HepG2 (cell line): Measurements from ENCODE around the gene CES2. TPM values are rescaled to one million over a fixed set of nuclear protein-coding genes. Genes with fewer than 3 reads are reported as not detected.

ENCODE experiments used
- ATAC-seq: fragments of 200-7000 bp; cut with Tn5 transposase; 3 replicates; pipeline ENCODE4 v1.9.1; 2020; ENCODE audit warnings: mild to moderate bottlenecking, moderate library complexity
- BruUV-seq: library from RNA; stranded (reverse); fragments of 400-500 nt; replicated peaks from 2 replicates; lab custom pipeline; 2021; lab: Mats Ljungman, UMichigan
- CTCF ChIA-PET: fragments of 300-600 bp; formaldehyde crosslinking; extraction: SDS; loops from one replicate; lab custom pipeline; 2021; ENCODE audit warnings: low total read pairs, inconsistent platforms, low intra/inter-chr PET ratio; lab: Yijun Ruan, JAX
- POLR2A ChIA-PET: fragments of 350-600 bp; sonication (Branson Sonifier 250); formaldehyde crosslinking; loops from one replicate; lab custom pipeline; 2020; ENCODE audit warnings: antibody characterized with exemption, inconsistent platforms; lab: Yijun Ruan, JAX
- DNase-seq: peaks from one replicate; pipeline ENCODE4 v3.0.0-alpha.2; 2015; ENCODE audit warnings: low spot score
- FAIRE-seq: peaks from 3 replicates; lab custom pipeline; 2011; peaks lifted over from hg19 to GRCh38; lab: Jason Lieb, UNC
- H2AFZ ChIP-seq: one replicate; pipeline ENCODE4 v1.6.1; 2011; ENCODE audit warnings: low read length, inconsistent platforms
- H3K27ac ChIP-seq: fragments of 300-600 bp; 3 replicates; pipeline ENCODE4 v1.8.0; 2011; ENCODE audit warnings: mixed run types, mild to moderate bottlenecking, mixed read lengths, low read length, inconsistent platforms; ENCODE audit not compliant: insufficient read depth; ENCODE audit errors: extremely low read length
- H3K27me3 ChIP-seq, 2 experiments: fragments of 200-600 bp in 1 of 2; 2 replicates in 1 of 2; 3 replicates in 1 of 2; pipeline versions ENCODE4 v1.6.0 to v1.8.0; 2011; ENCODE audit warnings: low read length in 2 of 2, mild to moderate bottlenecking in 2 of 2, moderate library complexity in 2 of 2, inconsistent platforms in 1 of 2; ENCODE audit not compliant: insufficient read depth in 2 of 2, control insufficient read depth in 1 of 2
- H3K36me3 ChIP-seq, 2 experiments: fragments of 200-600 bp in 1 of 2; replicated peaks in 1 of 2; 2 replicates in 1 of 2; 3 replicates in 1 of 2; pipeline versions ENCODE4 v1.5.1 to v1.8.0; 2011; ENCODE audit warnings: low read length in 2 of 2, inconsistent platforms in 1 of 2; ENCODE audit not compliant: insufficient read depth in 2 of 2, control insufficient read depth in 1 of 2
- H3K4me1 ChIP-seq: 2 replicates; pipeline ENCODE4 v1.5.1; 2012; ENCODE audit warnings: low read length, inconsistent platforms; ENCODE audit not compliant: insufficient read depth
- H3K4me2 ChIP-seq: 2 replicates; pipeline ENCODE4 v1.6.0; 2011; ENCODE audit warnings: low read depth, low read length, inconsistent platforms
- H3K4me3 ChIP-seq, 3 experiments: fragments of 200-600 bp in 1 of 3; sonication (generic), shearing (Covaris generic) in 1 of 3; replicated peaks in 1 of 3; 2 replicates each; pipeline ENCODE4 v1.5.1; 2011 to 2016; ENCODE audit warnings: low read length in 3 of 3, inconsistent platforms in 2 of 3, low read depth in 2 of 3, mild to moderate bottlenecking in 2 of 3, control low read depth in 1 of 3, mixed read lengths in 1 of 3; ENCODE audit not compliant: insufficient read depth in 1 of 3
- H3K79me2 ChIP-seq: one replicate; pipeline ENCODE4 v1.6.1; 2011; ENCODE audit warnings: low read length, inconsistent platforms; ENCODE audit not compliant: insufficient read depth
- H3K9ac ChIP-seq: 2 replicates; pipeline ENCODE4 v1.6.0; 2011; ENCODE audit warnings: mild to moderate bottlenecking, low read depth, low read length, inconsistent platforms; ENCODE audit not compliant: insufficient read depth
- H3K9me3 ChIP-seq: 2 replicates; pipeline ENCODE4 v1.5.1; 2012; ENCODE audit warnings: mild to moderate bottlenecking, low read length
- H4K20me1 ChIP-seq: 2 replicates; pipeline ENCODE4 v1.6.0; 2011; ENCODE audit warnings: inconsistent platforms, mild to moderate bottlenecking, low read length, moderate library complexity; ENCODE audit not compliant: insufficient read depth
- AHDC1 ChIP-seq: sonication (generic); formaldehyde crosslinking; IDR thresholded peaks from 2 replicates; pipeline ENCODE4 v1.5.1; 2020; ENCODE audit warnings: mild to moderate bottlenecking, missing genetic modification reagents, borderline replicate concordance
- DRAP1 ChIP-seq: IDR thresholded peaks from 2 replicates; pipeline ENCODE4 v1.6.1; 2016; ENCODE audit warnings: missing genetic modification reagents, missing compliant biosample characterization
- MED13 ChIP-seq: sonication (generic); formaldehyde crosslinking; IDR thresholded peaks from 2 replicates; pipeline ENCODE4 v1.5.0; 2020; ENCODE audit warnings: missing genetic modification reagents
- PAF1 ChIP-seq: IDR thresholded peaks from 2 replicates; pipeline ENCODE4 v1.6.1; 2016; ENCODE audit warnings: missing genetic modification reagents, missing compliant biosample characterization
- POLR2AphosphoS5 ChIP-seq: IDR thresholded peaks from 2 replicates; pipeline ENCODE4 v1.6.1; 2012; ENCODE audit warnings: low read depth, low read length
- SIN3B ChIP-seq: fragments of 150-350 bp; IDR thresholded peaks from 2 replicates; pipeline ENCODE4 v1.6.1; 2014; ENCODE audit warnings: low read length
- SOX13 ChIP-seq, 3 experiments: fragments of 450-650 bp in 1 of 3; sonication (generic) in 1 of 3; formaldehyde crosslinking in 1 of 3; IDR thresholded peaks in 2 of 3; conservative IDR thresholded peaks in 1 of 3; 2 replicates each; pipeline versions ENCODE4 v1.5.0 to v1.6.1; 2016 to 2020; ENCODE audit warnings: antibody characterized with exemption in 1 of 3, mild to moderate bottlenecking in 1 of 3, missing compliant biosample characterization in 1 of 3, missing genetic modification reagents in 1 of 3, moderate library complexity in 1 of 3
- SPEN ChIP-seq: sonication (generic); formaldehyde crosslinking; IDR thresholded peaks from 2 replicates; pipeline ENCODE4 v1.5.1; 2020; ENCODE audit warnings: low read depth, mild to moderate bottlenecking, missing genetic modification reagents
- ZFP36L2 ChIP-seq: sonication (generic); formaldehyde crosslinking; IDR thresholded peaks from 2 replicates; pipeline ENCODE4 v1.4.0; 2020; ENCODE audit warnings: missing genetic modification reagents
- ZNF83 ChIP-seq: sonication (generic); formaldehyde crosslinking; IDR thresholded peaks from 2 replicates; pipeline ENCODE4 v1.4.0; 2020; ENCODE audit warnings: missing genetic modification reagents, mild to moderate bottlenecking, borderline replicate concordance
- ZSCAN22 ChIP-seq: sonication (generic); formaldehyde crosslinking; IDR thresholded peaks from 2 replicates; pipeline ENCODE4 v1.4.0; 2020; ENCODE audit warnings: mild to moderate bottlenecking, missing genetic modification reagents
- WGBS: methylation state at CpG from one replicate; pipeline ENCODE4 v1.1.6; 2017; ENCODE audit warnings: low lambda C conversion rate; 5-methylcytosine and 5-hydroxymethylcytosine counted together
- in situ Hi-C: cut with HindIII; loops from 2 replicates; pipeline ENCODE4 v1.10.0; 2017; ENCODE audit warnings: low pct_unique_long_range_greater_than_20kb; ENCODE audit not compliant: extremely low pct_ligation_motif_present
- intact Hi-C: fragments of 100-400 bp; cut with micrococcal nuclease; formaldehyde crosslinking; loops from one replicate; pipeline ENCODE4 v1.10.0; 2022; ENCODE audit not compliant: unreplicated experiment
- polyA plus RNA-seq, 8 experiments: library from polyadenylated mRNA; depleted of rRNA in 3 of 8; stranded (reverse) in 7 of 8; unstranded in 1 of 8; fragments of >200 nt; fragmentation: Illumina TruSeq in 4 of 8; extraction: Trizol in 4 of 8; gene quantifications; 2 replicates each; pipeline versions ENCODE4 v1.2.1 to v1.2.3, GENCODE V29; 2011 to 2016; ENCODE audit warnings: low read depth in 4 of 8, missing spikeins in 1 of 8, mixed read lengths in 1 of 8; ENCODE audit not compliant: insufficient read depth in 1 of 8
- total RNA-seq, 5 experiments: library from RNA; depleted of rRNA; stranded (reverse); fragments of >200 nt; fragmentation: Illumina TruSeq; extraction: Trizol; gene quantifications; 2 replicates each; pipeline ENCODE4 v1.2.3, GENCODE V29; 2016; ENCODE audit warnings: low read depth in 1 of 5
- TF ChIP-seq, protein P1 (sequence below): sonication (generic); formaldehyde crosslinking; IDR thresholded peaks from 2 replicates; pipeline ENCODE4 v1.5.0; 2020; ENCODE audit warnings: missing genetic modification reagents, mild to moderate bottlenecking, borderline replicate concordance

The CES2 gene
- total and polyA plus RNA-seq, 2 of the 13 experiments (the other 11 are each of a cell fraction or from before 2014, with no cell fraction given): 50.6 to 63.8 TPM

- DNase-seq (no peak), FAIRE-seq (no peak), ATAC-seq (no peak; the same call in 2 of the 3 replicates)
- H3K4me3 ChIP-seq: no peak overlapping the region
- WGBS: 35% methylated on average over 2 of the region's 2 CpGs
- H3K9me3 ChIP-seq: no peaks in the 10 kb centered on the region
- H3K79me2 ChIP-seq: no peaks in the 10 kb centered on the region
- H3K9ac ChIP-seq: no peak overlapping the region
- H3K27ac ChIP-seq: no peak overlapping the region
- no peaks in the 10 kb centered on the region for H4K20me1 ChIP-seq
- no TSS peak for BruUV-seq
- intact Hi-C loops: loop anchor here (2.0 to 10.0 kb wide), 2 partner anchors 61 to 261 kb away; partner anchors contain the start of genes B3GNT9, FBXL8 and TRADD
- POLR2A ChIA-PET: interaction anchor here (1.6 to 2.2 kb wide), 2 partner anchors 11 to 14 kb away, joined by 5 to 13 read pairs; partner anchors contain the start of gene PDP2
- H3K4me2 ChIP-seq: no peak overlapping the region
- H3K4me1 ChIP-seq: peaks cover 53% of the 10 kb centered on the region
- H3K36me3 ChIP-seq: no peaks in the 10 kb centered on the region; a peak in 1 of 5 replicates
- no peak for TF ChIP-seq POLR2AphosphoS5
- TF ChIP-seq ZNF83 (CRISPR knock-in tag): no peak
- no peak for TF ChIP-seq MED13 (CRISPR knock-in tag)
- no peak for TF ChIP-seq PAF1
- no peak for TF ChIP-seq ZSCAN22
- no peak for TF ChIP-seq DRAP1 (CRISPR knock-in tag)
- TF ChIP-seq SOX13 (IDR thresholded peaks at IDR 0.05): no peak
- TF ChIP-seq SOX13 (CRISPR knock-in tag; conservative IDR thresholded peaks at IDR 0.05 in 1 of 2, IDR thresholded peaks at IDR 0.05 in 1 of 2): no peak
- no peak for TF ChIP-seq SIN3B
- no peak for TF ChIP-seq AHDC1 (CRISPR knock-in tag)
- TF ChIP-seq ZFP36L2 (CRISPR knock-in tag): no peak
- TF ChIP-seq, protein P1, sequence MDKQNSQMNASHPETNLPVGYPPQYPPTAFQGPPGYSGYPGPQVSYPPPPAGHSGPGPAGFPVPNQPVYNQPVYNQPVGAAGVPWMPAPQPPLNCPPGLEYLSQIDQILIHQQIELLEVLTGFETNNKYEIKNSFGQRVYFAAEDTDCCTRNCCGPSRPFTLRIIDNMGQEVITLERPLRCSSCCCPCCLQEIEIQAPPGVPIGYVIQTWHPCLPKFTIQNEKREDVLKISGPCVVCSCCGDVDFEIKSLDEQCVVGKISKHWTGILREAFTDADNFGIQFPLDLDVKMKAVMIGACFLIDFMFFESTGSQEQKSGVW (CRISPR knock-in tag): no peak
- no peak for TF ChIP-seq SPEN
- in situ Hi-C loops: no loop called here
- no peak overlapping the region for H2AFZ ChIP-seq
- CTCF ChIA-PET: interaction anchor here (3.3 kb wide), 1 partner anchor 34 kb away, joined by 28 read pairs; no protein-coding TSS in a partner anchor
- peaks cover 0 to 2% of the 10 kb centered on the region in 2 experiments; a peak in 1 of 5 replicates for H3K27me3 ChIP-seq
Measured at GRCh38 chr16:66894055-66894454, 41.3 kb upstream of the CES2 start.
